ENCODE data around the gene KIAA0825. TPM values are rescaled to one million over a fixed set of nuclear protein-coding genes. Genes with fewer than 3 reads are reported as not detected.
"Not testable (repeated sequence)": the region's sequence is repeated elsewhere in the genome, so short reads cannot be mapped to it uniquely, and the experiment has no call there.

The KIAA0825 gene
- total RNA-seq, 1 donor from 2014 or later = 5.0 TPM

- Mint-ChIP-seq H3K4me3 (ENCODE audit: unreplicated experiment) (no peak overlapping the region), H3K9me3 (ENCODE audit: unreplicated experiment) (peaks cover 42% of the 10 kb centered on the region), H3K36me3 (ENCODE audit: unreplicated experiment) (no peaks in the 10 kb centered on the region), H3K4me1 (ENCODE audit: unreplicated experiment) (no peaks in the 10 kb centered on the region), H3K27ac (ENCODE audit: unreplicated experiment) (no peak overlapping the region), H3K27me3 (ENCODE audit: unreplicated experiment) (peaks cover 2% of the 10 kb centered on the region)
- DNase-seq (ENCODE audit: extremely low spot score, unreplicated experiment) = no peak
- TF ChIP-seq CTCF (IDR thresholded peaks at IDR 0.05) = no peak
Observed at GRCh38 chr5:94140300-94140699, 478.1 kb downstream of the KIAA0825 start.

GRCh38 chr5:94130077-94130476, 488.3 kb downstream of the KIAA0825 start:
- Mint-ChIP-seq H3K27me3 (ENCODE audit: unreplicated experiment) (peaks cover 4% of the 10 kb centered on the region), H3K9me3 (ENCODE audit: unreplicated experiment) (peaks cover 9% of the 10 kb centered on the region), H3K36me3 (ENCODE audit: unreplicated experiment) (no peaks in the 10 kb centered on the region), H3K4me3 (ENCODE audit: unreplicated experiment) (no peak overlapping the region), H3K27ac (ENCODE audit: unreplicated experiment) (no peak overlapping the region), H3K4me1 (ENCODE audit: unreplicated experiment) (no peaks in the 10 kb centered on the region)
- no peak for TF ChIP-seq CTCF (IDR thresholded peaks at IDR 0.05)
- DNase-seq (ENCODE audit: extremely low spot score, unreplicated experiment) = no peak

- Mint-ChIP-seq H3K9me3 (ENCODE audit: unreplicated experiment) (peaks cover 8% of the 10 kb centered on the region), H3K27me3 (ENCODE audit: unreplicated experiment) (peaks cover 5% of the 10 kb centered on the region), H3K4me1 (ENCODE audit: unreplicated experiment) (no peaks in the 10 kb centered on the region), H3K36me3 (ENCODE audit: unreplicated experiment) (no peaks in the 10 kb centered on the region), H3K27ac (ENCODE audit: unreplicated experiment) (no peak overlapping the region), H3K4me3 (ENCODE audit: unreplicated experiment) (no peak overlapping the region)
- no peak for DNase-seq (ENCODE audit: extremely low spot score, unreplicated experiment)
- no peak for TF ChIP-seq CTCF (IDR thresholded peaks at IDR 0.05)
Observed at GRCh38 chr5:94125107-94125506, 493.3 kb downstream of the KIAA0825 start.

GRCh38 chr5:94116317-94116716, 502.1 kb downstream of the KIAA0825 start:
- H3K27ac Mint-ChIP-seq (ENCODE audit: unreplicated experiment); H3K9me3 Mint-ChIP-seq (ENCODE audit: unreplicated experiment); H3K4me1 Mint-ChIP-seq (ENCODE audit: unreplicated experiment); H3K4me3 Mint-ChIP-seq (ENCODE audit: unreplicated experiment); DNase-seq (ENCODE audit: extremely low spot score, unreplicated experiment); H3K36me3 Mint-ChIP-seq (ENCODE audit: unreplicated experiment); H3K27me3 Mint-ChIP-seq (ENCODE audit: unreplicated experiment): not testable (repeated sequence)

- no peak for DNase-seq (ENCODE audit: extremely low spot score, unreplicated experiment)
- TF ChIP-seq CTCF (IDR thresholded peaks at IDR 0.05) = no peak
- H3K4me1 Mint-ChIP-seq (ENCODE audit: unreplicated experiment) = peaks cover 15% of the 10 kb centered on the region
- no peak overlapping the region for H3K4me3 Mint-ChIP-seq (ENCODE audit: unreplicated experiment)
- H3K9me3 Mint-ChIP-seq (ENCODE audit: unreplicated experiment) = peaks cover 7% of the 10 kb centered on the region
- no peaks in the 10 kb centered on the region for H3K27me3 Mint-ChIP-seq (ENCODE audit: unreplicated experiment)
- H3K36me3 Mint-ChIP-seq (ENCODE audit: unreplicated experiment) = no peaks in the 10 kb centered on the region
- H3K27ac Mint-ChIP-seq (ENCODE audit: unreplicated experiment) = no peak overlapping the region
Observed at GRCh38 chr5:94113087-94113486, 505.3 kb downstream of the KIAA0825 start.

Measured in osteocyte (in vitro differentiated cells).